UCSD-AML1 (cell line): ENCODE measurements around the gene GTF2F2.
"Not testable (repeated sequence)": the region's sequence is repeated elsewhere in the genome, so short reads cannot be mapped to it uniquely, and the experiment has no call there.

Source experiments
- DNase-seq: peaks from one replicate; lab custom pipeline; 2025; ENCODE audit not compliant: unreplicated experiment; lab: John Stamatoyannopoulos, UW

GTF2F2 gene

GRCh38 chr13:45244736-45245135 is 124.4 kb downstream of the GTF2F2 start:
- not testable (repeated sequence) for DNase-seq

- DNase-seq: no peak
Observed at GRCh38 chr13:45249662-45250061, 129.4 kb downstream of the GTF2F2 start.

GRCh38 chr13:45254396-45254795 is 134.1 kb downstream of the GTF2F2 start:
- no peak for DNase-seq

- DNase-seq: no peak
Observed at GRCh38 chr13:45255247-45255987, 135.1 kb downstream of the GTF2F2 start.

- DNase-seq: no peak
Observed at GRCh38 chr13:45256254-45256653, 135.9 kb downstream of the GTF2F2 start.

GRCh38 chr13:45257638-45258333 is 137.5 kb downstream of the GTF2F2 start:
- no peak for DNase-seq

- no peak for DNase-seq
Observed at GRCh38 chr13:45258334-45258675, 138.0 kb downstream of the GTF2F2 start.

- DNase-seq: no peak
Observed at GRCh38 chr13:45267215-45267614, 146.9 kb downstream of the GTF2F2 start.

- DNase-seq: no peak
Observed at GRCh38 chr13:45269204-45269603, 148.9 kb downstream of the GTF2F2 start.

- DNase-seq: no peak
Observed at GRCh38 chr13:45276913-45277312, 156.6 kb downstream of the GTF2F2 start.

- no peak for DNase-seq
Observed at GRCh38 chr13:45278096-45278645, 157.9 kb downstream of the GTF2F2 start.

GRCh38 chr13:45280011-45280410 is 159.7 kb downstream of the GTF2F2 start:
- no peak for DNase-seq

GRCh38 chr13:45280751-45281634 is 160.7 kb downstream of the GTF2F2 start:
- DNase-seq: peak; percentile 67

- DNase-seq: no peak
Observed at GRCh38 chr13:45282994-45283393, 162.7 kb downstream of the GTF2F2 start.

GRCh38 chr13:45289936-45290563 is 169.7 kb downstream of the GTF2F2 start:
- no peak for DNase-seq

GRCh38 chr13:45292176-45292575 is 171.9 kb downstream of the GTF2F2 start:
- no peak for DNase-seq

GRCh38 chr13:45295536-45295935 is 175.2 kb downstream of the GTF2F2 start:
- DNase-seq: no peak

- no peak for DNase-seq
Observed at GRCh38 chr13:45296259-45296658, 175.9 kb downstream of the GTF2F2 start.

- no peak for DNase-seq
Observed at GRCh38 chr13:45297456-45298205, 177.3 kb downstream of the GTF2F2 start.

GRCh38 chr13:45298206-45298505 is 177.8 kb downstream of the GTF2F2 start:
- no peak for DNase-seq
